Measurements from ENCODE around the gene RPS6KA6. TPM values are rescaled to one million over a fixed set of nuclear protein-coding genes. Genes with fewer than 3 reads are reported as not detected.

The RPS6KA6 gene
- total RNA-seq (2014; rRNA removed; shearing (Covaris generic)): 1.1 and 1.6 TPM in 2 replicates
- 0.57 and 1.1 TPM in 2 replicates for polyA plus RNA-seq (2015; cell fraction: cytosol; rRNA removed)
- 1.4 and 1.6 TPM in 2 replicates for polyA plus RNA-seq (2015; cell fraction: nucleus; rRNA removed)

GRCh38 chrX:84187533-84188319, at the start of gene RPS6KA6:
TSS of gene RPS6KA6 (minus strand) at chrX:84188199. CDS start at chrX:84187899, 300 bp downstream.
- in situ Hi-C loops (cut with HindIII; ENCODE audit: low pct_unique_long_range_greater_than_20kb, low sequenced_read_pairs): no loop called here
- DNase-seq (ENCODE audit: low read depth, low spot score): peak; percentile 4

DNA sequence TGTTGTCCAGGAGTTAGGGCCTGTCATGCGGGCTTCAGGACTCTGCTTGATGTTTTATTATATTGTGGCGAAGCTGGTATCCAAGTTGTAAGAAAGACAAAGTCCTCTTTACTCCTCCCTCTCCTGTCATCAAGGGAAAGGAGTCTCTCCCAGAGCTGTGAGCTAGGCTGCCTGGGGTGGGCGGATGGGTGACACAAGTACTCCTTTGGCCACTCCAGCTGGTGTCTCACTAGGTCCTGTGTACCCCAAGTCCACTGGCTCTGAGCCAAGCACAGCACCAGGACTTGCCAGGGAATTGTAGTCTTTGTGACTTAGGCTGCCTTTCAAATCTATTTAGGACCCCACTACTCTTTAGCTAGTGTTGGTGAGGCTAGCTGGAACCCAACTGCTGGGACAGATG, 36.7 kb upstream of the RPS6KA6 start:
- in situ Hi-C loops (cut with HindIII; ENCODE audit: low pct_unique_long_range_greater_than_20kb, low sequenced_read_pairs): no loop called here
- no peak for DNase-seq (ENCODE audit: low read depth, low spot score)

- in situ Hi-C loops (cut with HindIII; ENCODE audit: low pct_unique_long_range_greater_than_20kb, low sequenced_read_pairs): no loop called here
- DNase-seq (ENCODE audit: low read depth, low spot score): no peak
Measured at GRCh38 chrX:84223261-84223660, 35.3 kb upstream of the RPS6KA6 start.

DNA sequence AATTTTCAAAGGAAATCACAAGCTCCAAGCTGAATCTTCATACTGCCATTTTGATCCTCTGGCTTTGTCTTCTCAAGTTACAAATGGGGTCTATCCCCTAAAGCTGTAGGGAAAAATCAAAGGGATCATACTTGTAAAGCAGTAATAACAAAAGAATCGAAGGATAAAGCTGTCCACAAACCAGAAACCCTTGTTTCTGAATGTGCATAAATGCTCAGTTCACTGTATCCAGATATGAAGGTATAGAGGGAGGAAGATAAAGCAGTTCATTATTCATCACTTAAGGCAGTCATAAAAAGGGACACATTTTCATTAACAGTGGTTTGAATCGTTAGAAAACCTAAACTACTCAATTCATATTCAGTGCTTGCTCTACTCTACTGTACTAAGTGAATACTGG, 33.2 kb upstream of the RPS6KA6 start:
- DNase-seq (ENCODE audit: low read depth, low spot score): no peak
- in situ Hi-C loops (cut with HindIII; ENCODE audit: low pct_unique_long_range_greater_than_20kb, low sequenced_read_pairs): no loop called here

GRCh38 chrX:84219551-84219950, 31.6 kb upstream of the RPS6KA6 start:
- in situ Hi-C loops (cut with HindIII; ENCODE audit: low pct_unique_long_range_greater_than_20kb, low sequenced_read_pairs): no loop called here
- no peak for DNase-seq (ENCODE audit: low read depth, low spot score)

DNA sequence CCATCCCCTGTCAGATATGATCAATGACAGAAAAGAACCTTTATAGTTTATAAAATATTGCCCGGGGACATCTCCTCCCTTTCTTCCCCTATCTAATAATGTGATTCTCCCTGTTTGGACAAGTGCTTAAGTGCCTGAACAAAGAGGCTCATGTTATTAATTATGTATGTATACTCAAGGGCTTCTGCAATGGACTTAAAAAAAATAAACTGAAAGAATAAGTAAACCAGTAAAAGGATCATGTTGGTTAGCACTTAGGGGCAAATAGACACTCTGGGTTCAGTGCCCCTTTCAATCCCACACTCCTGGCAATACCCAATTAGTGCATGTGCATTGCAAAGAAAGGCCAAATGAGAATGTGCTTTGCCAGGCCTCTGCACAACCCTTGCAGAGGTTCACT, 30.7 kb upstream of the RPS6KA6 start:
- DNase-seq (ENCODE audit: low read depth, low spot score): no peak
- in situ Hi-C loops (cut with HindIII; ENCODE audit: low pct_unique_long_range_greater_than_20kb, low sequenced_read_pairs): no loop called here

- in situ Hi-C loops (cut with HindIII; ENCODE audit: low pct_unique_long_range_greater_than_20kb, low sequenced_read_pairs): no loop called here
Measured at GRCh38 chrX:84216881-84217280, 28.9 kb upstream of the RPS6KA6 start.

DNA sequence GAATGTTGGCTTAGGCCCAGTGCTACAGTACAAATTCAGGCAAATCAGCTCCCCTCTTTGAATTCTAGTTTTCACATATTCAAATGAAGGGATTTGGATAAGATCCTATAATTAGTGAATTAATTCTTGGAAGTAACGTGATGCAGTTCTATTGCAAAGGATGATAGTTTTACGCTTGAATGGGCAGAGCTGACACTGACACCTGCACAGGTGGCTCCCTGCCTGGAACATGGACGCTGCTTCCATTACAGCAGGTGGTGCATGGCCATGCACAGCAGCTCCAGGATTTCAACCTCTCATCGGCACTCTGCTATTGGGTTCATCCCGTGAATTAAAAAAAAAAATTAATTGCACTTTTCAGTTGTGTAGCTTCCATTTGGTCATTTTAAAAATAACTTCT, 28.4 kb upstream of the RPS6KA6 start:
- no peak for DNase-seq (ENCODE audit: low read depth, low spot score)
- in situ Hi-C loops (cut with HindIII; ENCODE audit: low pct_unique_long_range_greater_than_20kb, low sequenced_read_pairs): no loop called here

More at GRCh38 chrX:84216881-84217280, 28.9 kb upstream of the RPS6KA6 start:
- DNase-seq (ENCODE audit: low read depth, low spot score): no peak

GRCh38 chrX:84205276-84205675, 17.3 kb upstream of the RPS6KA6 start:
- in situ Hi-C loops (cut with HindIII; ENCODE audit: low pct_unique_long_range_greater_than_20kb, low sequenced_read_pairs): no loop called here
- no peak for DNase-seq (ENCODE audit: low read depth, low spot score)

DNA sequence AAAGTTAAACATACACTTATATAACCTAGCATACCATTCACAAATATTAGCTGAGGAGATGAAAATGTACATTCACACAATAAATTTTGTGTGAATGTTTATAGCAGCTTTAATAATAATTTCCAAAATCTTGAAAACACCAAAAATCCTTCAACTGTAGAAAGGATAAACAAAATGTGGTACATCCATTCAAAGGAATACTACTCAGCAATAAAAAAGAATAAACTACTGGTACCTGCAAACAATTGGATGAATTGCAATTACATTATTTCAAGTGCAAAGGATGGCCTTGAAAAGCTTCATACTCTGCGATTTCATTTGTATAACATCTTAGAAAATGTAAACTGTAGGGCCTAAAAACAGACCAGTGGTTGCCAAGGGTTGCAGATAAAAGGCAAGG, 11.7 kb upstream of the RPS6KA6 start:
- no peak for DNase-seq (ENCODE audit: low read depth, low spot score)
- in situ Hi-C loops (cut with HindIII; ENCODE audit: low pct_unique_long_range_greater_than_20kb, low sequenced_read_pairs): no loop called here

DNA sequence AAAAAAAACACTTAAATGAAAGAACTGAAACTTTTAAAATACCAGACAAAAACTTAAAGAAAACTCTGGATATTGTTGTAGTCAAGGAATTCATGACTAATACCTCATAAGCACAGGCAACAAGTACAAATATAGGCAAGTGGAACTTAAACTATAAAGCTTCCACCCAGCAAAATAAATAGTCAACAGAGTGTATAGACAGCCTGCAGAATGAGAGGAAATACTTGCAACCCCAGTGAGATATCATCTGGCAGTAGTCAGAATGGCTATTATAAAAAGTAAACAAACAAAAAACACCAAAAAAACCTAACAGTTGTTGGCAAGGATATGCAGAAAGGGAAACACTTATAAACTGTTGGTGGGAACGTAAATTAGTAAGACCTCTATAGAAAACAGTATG, 9.6 kb upstream of the RPS6KA6 start:
- no peak for DNase-seq (ENCODE audit: low read depth, low spot score)
- in situ Hi-C loops (cut with HindIII; ENCODE audit: low pct_unique_long_range_greater_than_20kb, low sequenced_read_pairs): no loop called here

- DNase-seq (ENCODE audit: low read depth, low spot score): no peak
Measured at GRCh38 chrX:84192006-84192405, 4.0 kb upstream of the RPS6KA6 start.

GRCh38 chrX:84189125-84189524, 1.1 kb upstream of the RPS6KA6 start:
- no peak for DNase-seq (ENCODE audit: low read depth, low spot score)
- in situ Hi-C loops (cut with HindIII; ENCODE audit: low pct_unique_long_range_greater_than_20kb, low sequenced_read_pairs): no loop called here

More at GRCh38 chrX:84192006-84192405, 4.0 kb upstream of the RPS6KA6 start:
- in situ Hi-C loops (cut with HindIII; ENCODE audit: low pct_unique_long_range_greater_than_20kb, low sequenced_read_pairs): no loop called here

GRCh38 chrX:84188320-84188834, 378 bp upstream of the RPS6KA6 start:
- in situ Hi-C loops (cut with HindIII; ENCODE audit: low pct_unique_long_range_greater_than_20kb, low sequenced_read_pairs): no loop called here
- DNase-seq (ENCODE audit: low read depth, low spot score): peak; percentile 57

- in situ Hi-C loops (cut with HindIII; ENCODE audit: low pct_unique_long_range_greater_than_20kb, low sequenced_read_pairs): no loop called here
- DNase-seq (ENCODE audit: low read depth, low spot score): no peak
Measured at GRCh38 chrX:84186603-84187532, 1.1 kb downstream of the RPS6KA6 start.

DNA sequence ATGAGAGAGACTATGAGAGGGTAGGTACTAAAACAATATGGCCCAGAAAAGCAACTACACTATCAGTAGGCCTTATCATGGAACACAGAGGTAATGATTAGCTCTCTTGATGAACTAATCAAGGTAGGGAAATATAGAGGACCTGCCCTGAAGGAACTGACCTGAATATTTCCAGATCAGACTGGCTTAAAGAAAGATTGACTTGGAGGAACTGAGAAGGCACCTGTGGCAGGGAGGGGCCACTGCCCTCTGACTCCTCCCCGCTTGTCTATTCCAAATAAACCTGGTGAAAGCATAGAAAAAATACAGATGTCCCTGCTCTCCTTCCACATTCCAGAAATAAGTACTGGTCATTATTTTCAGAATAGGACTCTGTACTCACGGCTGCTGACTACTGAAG, 5.5 kb downstream of the RPS6KA6 start:
- no peak for DNase-seq (ENCODE audit: low read depth, low spot score)
- in situ Hi-C loops (cut with HindIII; ENCODE audit: low pct_unique_long_range_greater_than_20kb, low sequenced_read_pairs): no loop called here

DNA sequence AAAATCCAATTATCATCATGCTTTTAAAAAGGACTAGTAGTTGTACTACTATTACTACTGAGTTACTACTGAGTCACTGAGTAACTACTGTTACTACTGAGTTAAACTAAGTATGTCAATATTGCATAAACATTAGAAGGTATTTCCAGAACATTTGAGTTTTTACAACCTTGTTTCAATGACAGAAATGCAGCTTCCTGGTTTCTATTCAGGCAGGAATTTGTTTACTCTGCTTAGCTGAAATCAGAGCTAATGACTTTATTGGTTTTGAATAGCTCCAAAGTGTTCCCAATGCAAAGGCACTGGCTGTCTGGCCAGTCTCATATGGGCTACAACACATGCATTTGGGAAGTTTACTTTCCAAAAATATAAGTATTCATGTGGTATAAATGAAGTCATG, 12.0 kb downstream of the RPS6KA6 start:
- no peak for DNase-seq (ENCODE audit: low read depth, low spot score)

DNA sequence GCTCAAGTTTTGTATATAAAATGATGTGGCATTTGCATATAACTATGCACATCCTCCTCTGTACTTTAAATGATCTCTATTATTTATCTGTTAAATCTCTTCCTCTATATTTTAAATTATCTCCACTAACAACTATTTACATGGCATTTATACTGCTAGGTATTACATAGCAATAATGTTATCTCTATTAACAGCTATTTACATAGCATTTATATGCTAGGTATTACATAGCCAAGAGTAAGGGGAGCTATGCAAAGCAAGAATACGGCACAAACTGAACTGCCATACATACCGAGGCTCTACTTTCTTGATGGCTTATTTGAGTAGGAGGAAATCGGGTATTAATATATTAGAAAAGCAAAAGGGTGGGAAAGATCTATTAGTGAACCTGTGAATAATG, 12.7 kb downstream of the RPS6KA6 start:
- no peak for DNase-seq (ENCODE audit: low read depth, low spot score)
- in situ Hi-C loops (cut with HindIII; ENCODE audit: low pct_unique_long_range_greater_than_20kb, low sequenced_read_pairs): no loop called here

More for the DNA sequence above, 12.0 kb downstream of the RPS6KA6 start:
- in situ Hi-C loops (cut with HindIII; ENCODE audit: low pct_unique_long_range_greater_than_20kb, low sequenced_read_pairs): no loop called here
